Left lung (tissue), 10 donors: ENCODE data around the gene RAB40C. TPM values are rescaled to one million over a fixed set of nuclear protein-coding genes. Genes with fewer than 3 reads are reported as not detected.
A peak's percentile ranks its signal among the peaks of the same experiment; 100 is the strongest.

ENCODE experiments used
- ATAC-seq: fragments of 200-7000 bp; cut with Tn5 transposase; one replicate; pipeline ENCODE4 v1.9.1; 2020; ENCODE audit warnings: moderate library complexity
- DNase-seq, 4 donors: peaks; one replicate each; pipeline ENCODE4 v3.0.0-alpha.2; 2013 to 2020
- H3K27ac ChIP-seq, 2 donors: fragments of 200-600 bp; sonication (generic) in 1 of 2; one replicate each; pipeline versions ENCODE4 v1.5.0 to v1.8.0; 2020 to 2021
- H3K27me3 ChIP-seq, 2 donors: fragments of 200-600 bp; sonication (generic) in 1 of 2; one replicate each; pipeline versions ENCODE4 v1.5.0 to v1.8.0; 2020 to 2021
- H3K36me3 ChIP-seq, 2 donors: fragments of 200-600 bp; sonication (generic) in 1 of 2; one replicate each; pipeline versions ENCODE4 v1.5.0 to v1.8.0; 2020 to 2021
- H3K4me1 ChIP-seq, 2 donors: fragments of 200-600 bp; one replicate each; pipeline ENCODE4 v1.8.0; 2021
- H3K4me3 ChIP-seq, 2 donors: fragments of 200-600 bp; sonication (generic) in 1 of 2; one replicate each; pipeline versions ENCODE4 v1.5.0 to v1.8.0; 2020 to 2021; ENCODE audit warnings: mild to moderate bottlenecking in 1 of 2
- H3K9me3 ChIP-seq, 2 donors: fragments of 200-600 bp; sonication (generic) in 1 of 2; one replicate each; pipeline versions ENCODE4 v1.5.0 to v1.8.0; 2020 to 2021
- CTCF ChIP-seq, 2 donors: fragments of 200-600 bp; sonication (generic) in 1 of 2; IDR thresholded peaks; one replicate each; pipeline versions ENCODE4 v1.5.0 to v1.8.0; 2021; ENCODE audit warnings: antibody characterized with exemption in 2 of 2
- intact Hi-C, 2 donors: fragments of 100-400 bp; cut with DNase I; formaldehyde crosslinking; loops; one replicate each; pipeline versions ENCODE4 v1.11.2 to v1.14.2; 2022
- polyA plus RNA-seq, 6 donors: library from polyadenylated mRNA; unstranded; fragments of 120-200 nt; gene quantifications; one replicate each; pipeline ENCODE4 v1.2.1, GENCODE V29; 2013; ENCODE audit not compliant: insufficient read length in 6 of 6
- total RNA-seq, 2 donors: library from RNA; stranded (reverse); fragmentation: NEBNext Ultra II Directional; extraction: Animal tissue kit (Norgen Biotek cat#: 25700); gene quantifications; one replicate each; pipeline ENCODE4 v1.2.1, GENCODE V29; 2021
- donor health status: DM: no; HTN: yes; CAD: no.
- donor health status: DM: no; HTN: no; CAD: no.

RAB40C gene
- total and polyA plus RNA-seq, 8 donors = 17.6 to 32.9 (median 25.9) TPM

GRCh38 chr16:648781-649589 is 59.1 kb downstream of the RAB40C start, which contains the start of gene WDR90:
Gene WDR90, plus strand, starts transcription at chr16:649365. Its CDS starts 52 bp downstream, at chr16:649417.
- peak; percentile 86 to 98 (median 95) for DNase-seq
- Histone ChIP-seq H3K36me3 (peaks cover 0 to 35% of the 10 kb centered on the region in 2 donors), H3K27ac (peak within 1 kb of the TSS; percentile 83 to 88), H3K9me3 (no peaks in the 10 kb centered on the region), H3K4me1 (peaks cover 19 to 54% of the 10 kb centered on the region in 2 donors), H3K27me3 (no peaks in the 10 kb centered on the region), H3K4me3 (peak within 1 kb of the TSS; percentile 79 to 90)
- intact Hi-C loops = no loop called here
- no peak for TF ChIP-seq CTCF (IDR thresholded peaks at IDR 0.05)
- peak; percentile 92 for ATAC-seq

GRCh38 chr16:649631-650030 is 59.8 kb downstream of the RAB40C start:
- Histone ChIP-seq H3K4me1 (peaks cover 19 to 53% of the 10 kb centered on the region in 2 donors), H3K27ac (peak overlapping the region in 1 of 2 donors; percentile 88), H3K36me3 (peaks cover 0 to 34% of the 10 kb centered on the region in 2 donors), H3K4me3 (peak overlapping the region; percentile 79 to 90), H3K9me3 (no peaks in the 10 kb centered on the region), H3K27me3 (no peaks in the 10 kb centered on the region)
- intact Hi-C loops = no loop called here
- DNase-seq (no peak), ATAC-seq (no peak)
- no peak for TF ChIP-seq CTCF (IDR thresholded peaks at IDR 0.05)

- intact Hi-C loops = no loop called here
- Histone ChIP-seq H3K27ac (no peak overlapping the region), H3K9me3 (no peaks in the 10 kb centered on the region), H3K27me3 (no peaks in the 10 kb centered on the region), H3K4me3 (no peak overlapping the region), H3K4me1 (peaks cover 19 to 36% of the 10 kb centered on the region in 2 donors), H3K36me3 (peaks cover 0 to 46% of the 10 kb centered on the region in 2 donors)
- no peak for TF ChIP-seq CTCF (IDR thresholded peaks at IDR 0.05)
- no peak for ATAC-seq
- DNase-seq = no peak
These were observed 62.0 kb downstream of the RAB40C start for GRCh38 chr16:651844-652243.

- no peak for TF ChIP-seq CTCF (IDR thresholded peaks at IDR 0.05)
- Histone ChIP-seq H3K36me3 (peaks cover 0 to 54% of the 10 kb centered on the region in 2 donors), H3K9me3 (no peaks in the 10 kb centered on the region), H3K27ac (no peak overlapping the region), H3K27me3 (no peaks in the 10 kb centered on the region), H3K4me1 (peaks cover 17 to 28% of the 10 kb centered on the region in 2 donors), H3K4me3 (no peak overlapping the region)
- intact Hi-C loops = no loop called here
- no peak for DNase-seq
- ATAC-seq = no peak
These were observed 62.8 kb downstream of the RAB40C start for GRCh38 chr16:652454-653305.

GRCh38 chr16:654034-654433 is 64.2 kb downstream of the RAB40C start:
- TF ChIP-seq CTCF (IDR thresholded peaks at IDR 0.05) = no peak
- ATAC-seq (no peak), DNase-seq (no peak)
- Histone ChIP-seq H3K9me3 (no peaks in the 10 kb centered on the region), H3K27me3 (no peaks in the 10 kb centered on the region), H3K27ac (no peak overlapping the region), H3K4me3 (no peak overlapping the region), H3K36me3 (peaks cover 0 to 67% of the 10 kb centered on the region in 2 donors), H3K4me1 (peaks cover 8 to 14% of the 10 kb centered on the region in 2 donors)
- intact Hi-C loops = no loop called here
